NCI-H1417 treated with DMSO at 0.1 percent for 48 hours (cell line): ENCODE results near the gene SNW1.
"Not testable (repeated sequence)": the region's sequence is repeated elsewhere in the genome, so short reads cannot be mapped to it uniquely, and the experiment has no call there.

ENCODE experiments used
- DNase-seq: peaks from one replicate; lab custom pipeline; 2025; lab: John Stamatoyannopoulos, UW

Gene SNW1

DNA sequence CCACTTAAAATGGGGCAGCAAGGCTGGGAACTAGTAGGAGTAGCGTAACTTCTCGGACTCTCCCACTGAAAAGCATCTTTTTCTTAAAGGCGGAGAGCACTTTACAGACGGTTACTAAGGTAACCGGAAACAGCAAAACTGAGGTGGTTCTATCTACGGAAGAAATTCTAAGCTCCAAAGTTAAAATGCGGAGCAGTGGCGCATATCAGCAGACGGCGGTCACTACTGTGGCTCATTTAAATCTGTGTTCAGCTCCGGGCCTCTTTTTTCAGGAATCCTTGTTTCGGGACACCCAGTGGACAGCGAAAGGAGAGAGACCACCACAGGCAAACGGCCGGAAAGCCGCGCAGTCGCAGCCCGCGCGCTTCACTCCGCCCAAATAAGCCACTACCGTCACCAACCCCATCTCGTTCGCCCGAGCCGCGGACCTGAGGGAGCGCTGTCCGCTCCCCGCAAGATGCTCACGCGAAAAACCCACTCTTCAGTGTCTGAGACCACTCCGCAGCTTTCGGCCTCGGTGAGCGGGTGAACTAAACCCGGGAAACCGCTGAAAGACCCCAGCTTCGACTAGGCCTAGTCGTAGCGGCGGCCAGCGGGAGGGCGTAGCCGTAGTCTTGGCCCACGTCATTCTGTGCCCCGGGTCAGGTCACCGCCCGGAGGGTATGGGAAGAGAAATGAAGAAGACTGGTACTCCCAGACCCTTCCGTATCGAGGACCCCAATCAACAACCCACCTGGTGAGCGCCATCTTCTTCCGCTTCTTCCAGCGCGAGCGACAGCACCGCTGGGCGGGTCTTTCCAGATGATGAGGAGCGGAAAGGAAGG, at the start of gene SNW1:
TSS of gene SNW1 (minus strand) at position 776 of the 824 bp plus-strand sequence. CDS start at position 747, 29 bp downstream.
- DNase-seq, result no peak

DNA sequence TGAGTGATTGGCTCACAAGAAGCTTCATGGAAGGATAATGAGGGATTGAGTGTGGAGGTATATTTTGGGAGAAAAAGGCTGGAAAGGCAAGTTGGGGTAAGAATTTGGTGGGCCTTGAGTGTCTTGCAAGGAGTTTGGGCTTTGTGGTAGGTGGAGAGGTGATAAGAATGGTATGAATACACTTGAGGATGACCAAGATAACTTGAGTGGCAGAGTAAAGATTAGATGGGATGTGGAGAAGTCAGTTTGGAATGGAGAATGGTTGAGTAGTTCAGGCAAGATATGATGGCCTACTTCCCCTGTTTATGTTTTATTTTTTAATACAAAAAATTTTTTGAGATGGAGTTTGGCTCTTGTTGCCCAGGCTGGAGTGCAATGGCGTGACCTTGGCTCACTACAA, 48.1 kb upstream of the SNW1 start:
- no peak for DNase-seq

DNA sequence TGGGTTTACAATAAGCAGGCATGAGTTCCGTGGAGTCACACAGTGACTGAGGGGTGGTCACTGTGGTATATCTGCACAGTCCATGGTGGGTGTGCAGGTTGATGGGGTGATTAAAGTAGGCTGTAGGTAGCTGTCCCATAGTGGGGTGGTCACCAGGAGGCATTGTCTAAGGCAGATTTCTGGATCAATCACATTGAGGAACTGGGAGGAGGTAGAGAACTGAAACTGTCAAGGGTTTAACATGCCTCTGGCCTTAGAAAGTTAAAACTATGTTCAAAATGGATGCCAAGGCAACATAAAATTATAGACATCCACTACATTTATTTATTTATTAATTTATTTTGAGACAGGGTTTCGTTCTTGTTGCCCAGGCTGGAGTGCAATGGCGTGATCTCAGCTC, 47.3 kb upstream of the SNW1 start:
- DNase-seq, result no peak

DNA sequence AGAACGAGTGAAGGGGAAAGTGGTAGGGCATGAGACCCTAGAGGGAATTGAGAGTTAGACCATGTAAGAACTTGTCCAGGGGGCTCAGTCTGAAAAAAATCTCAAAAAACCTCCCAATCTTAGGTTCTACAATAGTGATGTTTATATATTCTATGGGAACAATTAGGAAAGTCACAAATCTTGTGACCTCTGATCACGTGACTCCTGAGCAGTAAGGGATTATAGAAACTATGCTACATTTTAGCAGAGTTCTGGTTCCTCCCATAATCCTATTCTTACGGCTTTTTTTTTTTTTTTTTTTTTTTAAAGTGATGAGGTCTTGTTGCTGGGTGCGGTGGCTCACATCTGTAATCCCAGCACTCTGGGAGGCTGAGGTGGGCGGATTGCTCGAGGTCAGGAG, 44.8 kb upstream of the SNW1 start:
- DNase-seq, result no peak

DNA sequence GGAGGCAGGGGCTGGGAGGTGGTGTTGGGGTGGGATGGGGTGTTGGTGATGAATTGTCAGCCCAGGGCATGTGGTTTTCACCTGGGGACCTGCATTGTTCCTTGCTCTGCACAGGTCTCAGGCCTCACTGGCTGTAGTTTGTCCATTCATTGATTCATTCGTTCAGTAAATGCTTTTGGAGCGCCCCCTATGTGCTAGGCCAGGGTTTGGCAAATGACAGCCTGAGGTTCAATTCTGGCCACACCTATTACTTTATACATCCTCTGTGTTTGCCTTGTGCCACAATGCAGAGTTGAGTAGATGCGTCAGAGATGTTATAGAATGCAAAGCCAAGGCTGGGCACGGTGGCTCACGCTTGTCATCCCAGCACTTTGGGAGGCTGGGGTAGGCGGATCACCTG, 43.6 kb upstream of the SNW1 start:
- no peak for DNase-seq

DNA sequence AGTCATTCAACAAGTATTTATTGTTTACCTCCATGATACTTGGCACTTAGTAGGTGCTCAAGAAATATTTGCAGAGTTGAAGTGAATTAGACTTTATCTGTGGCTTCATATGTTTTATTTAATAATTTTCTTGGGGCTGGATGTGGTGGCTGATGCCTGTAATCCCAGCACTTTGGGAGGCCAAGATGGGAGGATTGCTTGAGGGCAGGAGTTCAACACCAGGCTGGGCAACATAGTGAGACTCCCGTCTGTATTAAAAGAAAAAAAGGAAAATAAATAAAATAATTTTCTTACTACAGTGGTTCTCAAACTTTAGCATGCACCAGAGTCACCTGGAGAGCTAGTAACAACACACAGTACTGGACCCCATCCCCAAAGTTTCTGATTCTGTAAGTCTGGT, 39.9 kb upstream of the SNW1 start:
- no peak for DNase-seq

DNA sequence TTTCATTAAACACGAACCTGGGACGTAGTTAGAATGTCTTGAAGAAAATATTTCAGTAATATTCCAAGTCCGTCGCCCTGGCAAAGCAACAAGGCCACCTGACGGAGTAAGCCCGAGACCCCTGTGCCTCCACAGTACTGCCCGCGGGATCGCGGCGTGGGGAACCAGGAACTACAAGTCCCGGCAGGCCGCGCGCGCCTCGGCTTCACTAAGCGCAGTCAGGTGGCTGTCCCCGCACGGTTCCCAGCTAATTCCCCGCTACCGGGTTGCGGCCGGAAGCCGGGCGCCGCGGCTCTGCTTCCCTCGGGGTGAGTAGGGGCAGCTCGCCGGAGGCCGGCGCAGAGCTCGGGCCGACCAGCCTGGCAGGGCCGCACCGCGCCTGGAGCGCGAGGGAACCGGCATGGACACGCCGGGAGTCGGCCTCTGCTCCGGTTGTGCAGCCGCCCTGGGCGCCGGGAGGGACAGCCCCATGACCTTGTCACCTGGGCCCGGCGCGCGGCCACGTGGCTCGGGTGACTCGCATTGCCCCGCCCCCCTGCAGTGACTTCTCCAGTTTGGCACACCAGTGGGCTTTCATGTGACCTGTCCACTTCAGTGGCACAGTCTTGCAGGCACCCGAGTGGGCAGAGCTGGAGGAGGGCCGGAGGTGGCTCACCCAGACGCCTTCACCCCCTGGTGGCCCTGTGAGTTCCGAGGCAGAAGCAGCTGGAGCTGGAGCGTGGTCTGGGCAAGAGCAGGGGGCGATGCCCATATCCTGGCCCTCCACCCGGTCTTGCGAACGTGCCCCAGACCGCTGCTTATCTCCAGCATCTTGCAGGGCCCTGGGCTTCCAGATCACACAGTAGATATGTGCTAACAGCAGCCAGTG, 39.1 kb upstream of the SNW1 start, which contains the start of gene ADCK1:
TSS of gene ADCK1 (plus strand) at position 247 of the 868 bp plus-strand sequence. CDS start 18,870 bp downstream, outside the sequence.
- DNase-seq, result peak; percentile 55

DNA sequence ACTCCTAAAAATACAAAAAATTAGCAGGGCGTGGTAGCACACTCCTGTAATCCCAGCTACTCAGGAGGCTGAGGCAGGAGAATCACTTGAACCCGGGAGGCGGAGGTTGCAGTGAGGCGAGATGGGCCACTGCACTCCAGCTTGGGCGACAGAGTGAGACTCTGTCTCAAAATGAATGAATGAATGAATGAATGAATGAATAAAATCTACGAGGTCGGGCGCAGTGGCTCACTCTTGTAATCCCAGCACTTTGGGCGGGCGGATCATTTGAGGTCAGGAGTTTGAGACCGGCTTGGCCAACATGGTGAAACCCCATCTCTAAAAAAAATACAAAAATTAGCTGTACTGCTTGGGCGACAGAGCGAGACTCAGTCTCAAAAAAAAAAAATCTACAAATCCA, 38.5 kb upstream of the SNW1 start:
- not testable (repeated sequence) for DNase-seq

DNA sequence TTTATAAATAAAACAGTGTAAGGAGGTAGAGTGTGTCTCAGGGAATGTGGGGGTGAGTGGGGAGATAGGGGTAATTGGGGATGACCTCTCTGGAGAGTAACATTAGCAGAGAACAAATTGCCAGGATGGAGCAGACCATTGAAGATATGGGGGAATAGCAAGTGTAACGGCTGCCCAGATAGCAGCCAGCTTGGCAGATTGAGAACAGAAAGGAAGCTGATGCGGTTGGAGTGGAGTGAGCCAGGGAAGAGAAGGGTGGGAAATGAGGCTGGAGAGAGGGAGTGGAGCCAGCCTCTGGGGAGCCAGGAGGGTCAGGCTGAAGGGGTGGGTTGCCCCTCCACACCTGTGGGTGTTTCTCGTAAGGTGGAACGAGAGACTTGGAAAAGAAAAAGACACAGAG, 33.4 kb upstream of the SNW1 start:
- DNase-seq, result no peak

DNA sequence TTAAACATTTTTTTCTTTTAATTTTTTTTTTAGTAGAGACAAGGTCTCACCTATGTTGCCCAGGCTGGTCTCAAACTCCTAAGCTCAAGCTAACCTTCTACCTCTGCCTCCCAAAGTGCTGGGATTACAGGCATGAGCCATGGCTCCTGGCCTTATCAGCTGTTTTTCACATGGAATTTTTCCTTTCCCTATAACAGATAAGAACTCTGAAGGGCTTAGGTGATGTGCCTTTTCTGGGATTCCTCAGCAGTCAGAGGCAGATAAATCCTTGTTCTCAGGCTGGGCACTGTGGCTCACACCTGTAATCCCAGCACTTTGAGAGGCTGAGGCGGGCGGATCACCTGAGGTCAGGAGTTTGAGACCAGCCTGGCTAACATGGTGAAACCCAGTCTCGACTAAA, 32.3 kb upstream of the SNW1 start:
- DNase-seq, result not testable (repeated sequence)

DNA sequence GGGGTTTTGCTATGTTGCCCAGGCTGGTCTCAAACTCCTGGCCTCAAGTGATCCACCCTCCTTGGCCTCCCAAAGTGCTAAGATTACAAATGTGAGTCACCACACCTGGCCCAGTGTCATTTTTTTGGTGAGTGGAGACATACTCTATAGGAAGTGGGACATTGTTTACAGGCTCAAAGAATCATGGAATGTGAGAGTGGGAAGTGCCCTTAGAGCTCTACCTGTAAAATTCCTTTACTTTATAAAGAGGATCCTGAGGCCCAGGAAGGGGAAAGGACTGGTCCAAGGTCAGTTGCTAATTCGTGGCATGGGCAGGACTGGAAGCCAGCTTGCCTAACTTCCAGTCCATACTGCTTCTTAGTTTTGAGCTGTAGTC, 30.3 kb upstream of the SNW1 start:
- no peak for DNase-seq

DNA sequence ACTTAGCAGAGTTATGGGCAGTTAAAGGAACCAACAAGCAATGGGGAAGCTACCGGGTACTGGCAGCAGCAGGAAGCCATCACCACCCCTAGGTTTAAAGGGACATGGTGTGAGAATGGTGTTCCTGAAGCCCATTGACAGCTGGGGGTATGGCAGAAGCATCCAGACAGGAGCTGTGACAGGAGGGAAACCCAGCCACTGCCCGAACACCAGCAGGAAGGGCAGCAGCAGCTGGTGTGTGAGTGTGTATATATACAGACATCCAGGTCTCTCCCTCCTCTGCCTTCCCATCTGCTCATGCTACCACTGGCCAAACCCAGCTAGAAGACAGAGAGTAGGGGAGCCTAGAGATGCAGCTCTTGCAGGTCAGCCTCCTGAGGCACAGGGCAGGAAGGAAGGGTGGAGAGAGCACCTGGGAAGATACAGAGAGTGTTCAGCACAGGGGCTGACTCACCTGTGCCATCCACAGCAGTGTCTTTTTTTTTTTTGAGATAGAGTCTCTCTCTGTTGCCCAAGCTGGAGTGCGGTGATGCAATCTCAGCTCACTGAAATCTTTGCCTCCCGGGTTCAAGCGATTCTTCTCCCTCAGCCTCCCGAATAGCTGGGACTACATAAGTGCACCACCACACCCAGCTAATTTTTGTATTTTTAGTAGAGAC, 29.7 kb upstream of the SNW1 start:
- DNase-seq, result no peak

DNA sequence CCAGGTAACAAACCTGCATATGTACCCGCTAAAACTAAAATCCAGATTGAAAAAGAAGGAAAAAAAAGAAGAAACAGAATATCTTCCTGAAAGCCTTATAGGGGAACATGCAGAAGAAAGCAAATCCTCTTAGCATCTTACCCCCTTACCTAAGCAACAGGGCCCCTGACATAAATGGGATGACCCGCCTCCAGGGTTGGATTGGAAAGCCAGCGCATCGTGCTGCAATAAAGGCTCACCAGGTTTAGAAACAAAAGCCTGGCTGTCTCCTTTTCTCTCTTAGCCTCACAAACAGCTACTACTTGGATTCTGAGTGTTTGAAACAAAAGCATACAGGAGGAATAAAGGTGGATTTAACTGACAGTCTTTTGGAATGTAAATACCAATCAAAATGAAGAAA, 25.2 kb upstream of the SNW1 start:
- no peak for DNase-seq

DNA sequence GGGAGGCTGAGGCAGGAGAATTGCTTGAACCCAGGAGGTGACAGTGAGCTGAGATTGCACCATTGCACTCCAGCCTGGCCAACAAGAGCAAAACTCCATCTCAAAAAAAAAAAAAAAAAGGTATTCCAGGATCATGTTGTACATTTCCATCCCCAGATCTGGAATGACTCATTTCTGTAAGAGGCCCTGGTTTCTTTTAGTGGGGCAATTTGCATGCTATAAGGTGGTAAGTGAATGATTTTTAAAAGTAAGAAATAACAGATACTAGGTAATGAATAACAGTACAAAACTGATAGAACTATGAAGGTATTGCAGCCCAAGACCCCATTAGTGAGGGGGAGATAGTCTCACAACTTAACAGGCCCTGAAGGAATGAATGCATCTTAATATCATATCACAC, 21.2 kb upstream of the SNW1 start:
- DNase-seq, result no peak

DNA sequence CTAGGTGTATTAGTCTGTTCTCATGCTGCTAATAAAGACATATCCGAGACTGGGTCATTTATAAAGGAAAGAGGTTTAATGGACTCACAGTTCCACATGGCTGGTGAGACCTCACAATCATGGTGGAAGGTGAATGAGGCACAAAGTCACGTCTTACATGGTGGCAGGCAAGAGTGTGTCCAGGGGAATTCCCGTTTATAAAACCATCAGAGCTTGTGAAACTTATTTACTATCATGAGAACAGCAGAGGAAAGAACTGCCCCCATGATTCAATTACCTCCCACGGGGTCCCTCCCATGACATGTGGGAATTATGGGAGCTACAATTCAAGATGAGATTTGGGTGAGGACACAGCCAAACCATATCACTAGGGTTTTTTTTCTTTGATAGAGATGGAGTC, 13.0 kb upstream of the SNW1 start:
- not testable (repeated sequence) for DNase-seq

DNA sequence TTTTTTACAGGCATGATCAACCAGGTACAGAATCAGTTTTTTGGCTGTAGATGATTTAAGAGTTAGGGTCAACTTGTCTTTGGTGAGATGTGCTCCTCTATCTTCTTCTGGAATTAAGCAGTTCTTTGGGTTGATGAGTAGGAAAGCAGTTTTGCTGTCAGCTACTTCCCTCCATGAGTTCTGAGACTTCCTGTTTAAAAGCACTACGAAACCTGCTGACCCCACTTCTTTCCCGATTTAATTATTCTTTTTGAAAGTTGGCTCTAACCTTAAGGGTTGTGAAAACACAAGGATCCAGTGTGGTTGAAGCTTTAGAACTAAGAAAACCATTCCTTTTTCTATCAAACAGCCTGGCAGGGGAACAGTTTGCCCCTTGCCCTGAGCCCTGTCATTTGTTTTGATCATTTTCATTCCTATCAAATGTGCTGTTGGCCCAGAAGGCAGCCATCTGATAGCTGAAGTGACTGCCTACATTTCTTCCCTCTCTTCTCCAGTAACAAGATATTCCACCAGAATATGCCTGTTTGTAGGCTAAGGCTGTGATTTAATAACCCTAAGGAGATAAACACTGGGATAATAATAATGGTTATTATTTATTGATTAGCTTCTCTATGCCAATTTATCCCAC, 7.6 kb upstream of the SNW1 start:
- not testable (repeated sequence) for DNase-seq

DNA sequence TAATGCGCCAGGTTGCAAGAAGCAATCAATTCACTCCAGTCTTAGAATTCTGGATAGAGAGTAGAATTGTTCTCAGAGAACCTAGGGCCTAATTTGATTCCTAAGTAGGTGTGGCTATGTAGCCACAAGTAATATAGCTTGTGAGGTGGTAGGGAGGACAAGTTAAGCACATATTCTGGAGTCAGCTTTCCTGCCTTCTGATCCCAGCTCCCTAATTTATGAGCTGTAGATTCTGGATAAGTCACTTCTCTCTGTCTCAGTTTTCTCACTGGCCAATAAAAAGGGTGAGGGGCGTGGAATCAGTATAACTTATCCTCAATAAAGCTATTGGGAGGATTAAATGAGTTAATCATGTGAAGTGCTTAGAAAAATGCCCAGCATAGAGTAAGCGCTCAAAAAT, 3.0 kb upstream of the SNW1 start:
- DNase-seq, result no peak

DNA sequence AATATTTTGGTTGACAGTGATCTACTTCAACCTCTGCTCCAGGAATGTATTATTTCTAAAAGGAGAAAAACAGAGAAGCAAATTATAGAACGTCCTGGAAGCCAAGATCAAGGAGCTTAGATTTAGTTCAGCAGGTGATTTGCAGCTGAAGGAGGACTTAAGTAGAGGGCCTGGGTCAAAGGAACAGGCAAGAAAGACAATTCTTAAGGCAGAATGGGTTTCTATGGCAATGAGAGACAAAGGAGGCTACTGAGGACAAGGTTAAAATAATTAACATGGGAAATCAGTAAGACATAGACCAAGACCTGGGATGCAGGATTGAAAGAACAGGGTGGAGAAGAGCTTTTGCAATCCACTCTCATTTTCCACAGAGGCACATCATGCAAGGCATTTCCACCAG, 2.4 kb upstream of the SNW1 start:
- no peak for DNase-seq

DNA sequence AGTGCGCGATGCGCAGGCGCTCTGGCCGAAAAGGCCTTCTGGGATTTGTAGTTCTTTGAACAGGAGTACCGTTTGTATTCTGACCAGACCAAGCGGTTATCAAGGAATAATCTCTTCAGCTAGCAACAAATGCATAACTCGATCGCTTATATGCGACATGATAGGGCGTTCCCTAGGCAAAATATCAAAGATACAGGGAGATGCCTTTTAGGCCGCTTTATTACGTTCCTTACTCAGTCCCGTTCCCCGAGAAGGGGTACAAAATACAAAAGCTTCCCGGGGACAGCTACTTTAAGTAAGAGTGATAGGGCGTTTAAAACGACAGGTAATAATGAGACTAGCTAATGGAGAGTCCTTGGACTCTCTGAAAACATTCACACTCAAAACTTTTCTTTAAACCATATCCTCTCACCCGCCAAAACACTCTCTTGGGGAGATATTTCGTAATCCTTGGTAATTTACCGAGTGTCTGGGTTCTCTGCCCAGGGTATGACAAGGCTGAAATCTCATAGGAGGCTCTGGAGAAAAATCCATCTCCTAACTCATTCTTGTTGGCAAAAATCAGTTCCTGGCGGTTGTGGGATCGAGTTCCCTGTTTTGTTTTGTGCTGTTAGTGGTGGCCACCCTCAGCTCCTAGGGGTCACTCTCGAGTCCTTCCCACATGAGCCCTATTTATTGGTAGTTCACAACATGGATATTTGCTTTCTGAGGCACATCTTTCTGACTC, 412 bp upstream of the SNW1 start:
- peak; percentile 75 for DNase-seq

DNA sequence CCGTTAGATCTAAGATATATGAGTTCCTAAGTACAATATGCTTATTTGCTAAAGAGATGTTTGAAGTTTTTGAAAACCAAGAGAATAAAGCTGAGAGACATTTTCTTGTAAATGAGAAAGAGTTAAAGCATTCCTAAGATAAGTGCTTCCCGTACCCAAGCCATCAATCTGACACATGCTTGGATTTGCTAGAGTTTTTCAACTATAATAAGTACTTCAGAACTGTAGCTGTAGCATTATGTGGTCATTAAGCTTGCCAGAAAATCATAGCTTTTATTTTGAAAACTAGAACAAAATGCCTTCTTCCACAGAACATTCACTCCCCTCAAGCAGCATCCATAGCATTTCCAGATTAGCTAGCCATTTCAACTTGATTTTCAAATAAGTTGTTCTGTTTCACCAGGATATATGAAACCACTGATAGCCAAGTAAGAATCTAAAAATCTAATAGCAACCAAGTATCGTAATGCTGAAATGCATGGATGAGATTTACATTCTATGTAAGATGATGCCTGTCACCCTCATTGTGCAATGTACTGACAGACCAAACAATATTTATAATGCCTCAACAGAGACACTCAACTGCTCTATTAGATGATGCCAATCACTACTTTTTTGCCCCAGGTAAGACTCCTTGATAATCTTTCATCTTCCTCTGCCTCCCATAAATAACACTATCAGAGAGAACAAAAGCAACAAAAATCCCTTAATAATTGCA, 8.0 kb downstream of the SNW1 start:
- DNase-seq, result no peak

DNA sequence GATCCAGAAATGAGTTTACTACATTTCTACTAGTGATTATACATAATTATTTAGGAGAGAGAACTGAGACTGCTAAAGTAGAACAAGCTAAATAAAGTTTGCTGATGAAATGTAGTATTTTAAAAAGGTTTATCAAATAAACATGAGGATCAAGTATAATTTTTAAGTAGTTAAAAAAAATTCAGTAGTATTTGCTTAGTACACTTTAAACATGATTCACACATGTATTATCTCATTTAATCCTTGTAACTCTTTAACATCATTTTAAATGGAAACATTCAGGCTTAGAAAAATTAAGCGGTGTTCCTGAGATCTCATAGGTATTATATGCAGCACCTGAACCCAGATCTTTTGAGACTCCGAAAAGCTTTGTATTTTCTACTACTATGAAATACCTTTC, 8.7 kb downstream of the SNW1 start:
- no peak for DNase-seq
